ENCODE measurements around the gene FAM171A1.
"Not testable (repeated sequence)": the region's sequence is repeated elsewhere in the genome, so short reads cannot be mapped to it uniquely, and the experiment has no call there.

Gene FAM171A1

DNA sequence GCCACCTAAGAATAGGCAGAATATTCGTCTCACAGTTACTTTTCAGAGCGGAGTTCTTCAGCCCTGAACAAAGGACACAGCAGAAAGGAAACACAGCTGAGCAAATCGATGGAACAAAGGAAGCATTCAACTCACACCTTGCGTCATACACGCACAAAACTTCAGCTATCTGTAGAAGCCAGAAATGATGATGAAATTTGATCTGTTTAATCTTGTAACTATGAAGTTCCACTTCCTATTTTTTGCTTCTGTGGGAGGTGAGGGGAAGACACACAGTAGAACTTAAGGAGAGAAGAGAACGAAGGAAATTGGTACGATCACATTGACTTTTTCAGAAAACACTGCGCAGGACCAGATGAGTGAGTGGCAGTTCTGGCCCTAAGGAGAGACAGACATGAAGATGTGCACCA lies 26.2 kb downstream of the FAM171A1 start:
- DNase-seq (ENCODE audit: low read depth), result peak; percentile 87

- DNase-seq (ENCODE audit: low read depth), result no peak
Measured at GRCh38 chr10:15344256-15344875, 26.7 kb downstream of the FAM171A1 start.

- no peak for DNase-seq (ENCODE audit: low read depth)
Measured at GRCh38 chr10:15342970-15343369, 28.1 kb downstream of the FAM171A1 start.

GRCh38 chr10:15341502-15342128 lies 29.5 kb downstream of the FAM171A1 start:
- DNase-seq (ENCODE audit: low read depth), result no peak

- DNase-seq (ENCODE audit: low read depth), result no peak
Measured at GRCh38 chr10:15339892-15340291, 31.2 kb downstream of the FAM171A1 start.

DNA sequence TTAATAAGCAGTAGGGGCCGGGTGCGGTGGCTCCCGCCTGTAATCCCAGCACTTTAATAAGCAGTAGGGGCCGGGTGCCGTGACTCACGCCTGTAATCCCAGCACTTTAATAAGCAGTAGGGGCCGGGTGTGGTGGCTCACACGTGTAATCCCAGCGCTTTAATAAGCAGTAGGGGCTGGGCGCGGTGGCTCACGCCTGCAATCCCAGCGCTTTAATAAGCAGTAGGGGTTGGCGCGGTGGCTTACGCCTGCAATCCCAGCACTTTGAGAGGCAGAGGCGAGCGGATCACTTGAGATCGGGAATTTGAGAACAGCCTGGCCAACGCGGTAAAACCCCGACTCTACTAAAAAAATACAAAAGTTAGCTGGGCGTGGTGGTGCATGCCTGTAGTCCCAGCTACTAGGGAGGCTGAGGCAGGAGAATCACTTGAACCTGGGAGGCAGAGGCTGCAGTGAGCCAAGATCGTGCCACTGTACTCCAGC lies 33.6 kb downstream of the FAM171A1 start:
- not testable (repeated sequence) for DNase-seq (ENCODE audit: low read depth)

DNA sequence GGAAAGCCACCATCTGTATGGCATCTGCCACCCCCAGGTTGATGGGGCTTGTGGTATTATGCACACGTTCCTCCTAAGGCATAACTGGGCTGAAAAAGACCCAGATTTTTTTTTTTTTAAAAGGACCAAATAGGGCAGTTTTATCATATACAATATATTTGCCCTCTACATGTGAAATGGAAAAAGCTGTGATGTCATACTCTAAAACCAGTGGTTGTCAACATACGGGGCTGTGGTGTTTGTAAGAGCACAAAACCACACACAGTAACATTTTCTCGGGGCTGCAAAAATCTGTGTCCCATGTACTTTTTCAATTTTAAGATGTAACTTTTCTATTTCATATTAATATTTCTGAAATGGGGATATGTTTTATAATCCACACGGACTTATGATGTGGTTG lies 34.9 kb downstream of the FAM171A1 start:
- no peak for DNase-seq (ENCODE audit: low read depth)

DNA sequence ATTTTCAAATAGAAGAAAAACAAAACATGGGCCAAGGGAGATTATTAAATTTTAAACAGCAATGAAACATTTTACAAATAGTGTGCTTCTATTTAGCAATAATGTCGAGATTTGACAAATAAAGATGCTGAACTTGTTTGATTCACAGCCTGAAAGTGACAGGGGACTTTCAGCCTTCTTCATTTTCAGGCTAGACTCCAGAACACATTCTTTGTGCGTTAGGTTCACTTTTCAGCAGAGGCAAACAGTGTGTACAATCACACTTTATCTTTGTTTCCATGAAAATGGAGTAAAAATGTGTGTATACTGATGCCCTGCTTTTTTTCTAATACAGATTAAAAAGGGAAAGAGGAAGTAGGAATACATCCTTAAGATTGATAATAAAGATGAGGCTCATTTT lies 35.6 kb downstream of the FAM171A1 start:
- DNase-seq (ENCODE audit: low read depth), result peak; percentile 28

DNA sequence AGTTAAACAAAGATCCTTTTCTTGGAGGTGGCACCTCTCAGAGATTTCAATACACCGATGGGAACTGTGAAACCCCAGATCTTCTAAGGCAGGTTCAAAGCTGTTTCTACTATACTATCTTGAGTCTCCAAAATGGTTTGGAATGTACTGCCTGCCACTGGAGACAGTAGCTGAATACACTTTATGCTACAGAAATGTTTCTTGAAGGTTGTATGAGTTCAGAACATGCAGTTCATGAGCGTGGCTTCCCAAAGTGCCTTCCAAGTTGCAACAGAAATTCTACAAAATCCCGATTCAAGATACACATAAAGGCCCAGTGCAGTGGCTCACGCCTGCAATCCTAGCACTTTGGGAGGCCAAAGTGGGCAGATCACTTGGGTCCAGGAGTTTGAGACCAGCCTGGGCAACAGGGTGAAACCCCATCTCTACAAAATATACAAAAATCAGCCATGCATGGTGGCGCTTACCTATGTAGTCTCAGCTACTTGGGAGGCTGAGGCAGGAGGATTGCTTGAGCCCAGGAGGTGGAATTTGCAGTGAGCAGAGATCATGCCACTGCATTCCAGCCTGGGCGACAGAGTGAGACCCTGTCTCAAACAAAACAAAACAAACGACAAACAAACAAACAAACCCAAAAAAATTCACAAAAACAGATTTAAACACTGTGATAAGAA lies 36.3 kb downstream of the FAM171A1 start:
- DNase-seq (ENCODE audit: low read depth), result no peak

GRCh38 chr10:15333909-15334649 lies 37.0 kb downstream of the FAM171A1 start:
- no peak for DNase-seq (ENCODE audit: low read depth)

DNA sequence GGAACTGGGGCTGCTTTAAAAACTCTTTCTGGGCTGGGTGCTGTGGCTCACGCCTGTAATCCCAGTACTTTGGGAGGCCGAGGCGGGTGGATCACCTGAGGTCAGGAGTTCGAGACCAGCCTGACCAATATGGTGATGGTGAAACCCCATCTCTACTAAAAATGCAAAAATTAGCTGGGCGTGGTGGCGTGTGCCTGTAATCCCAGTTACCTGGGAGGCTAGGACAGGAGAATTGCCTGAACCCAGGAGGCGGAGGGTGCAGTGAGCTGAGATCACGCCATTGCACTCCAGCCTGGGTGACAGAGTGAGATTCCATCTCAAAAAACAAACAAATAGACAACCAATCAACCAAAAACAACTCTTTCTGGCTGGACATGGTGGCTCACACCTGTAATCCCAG lies 37.9 kb downstream of the FAM171A1 start:
- not testable (repeated sequence) for DNase-seq (ENCODE audit: low read depth)

GRCh38 chr10:15331461-15331860 lies 39.6 kb downstream of the FAM171A1 start:
- DNase-seq (ENCODE audit: low read depth), result no peak

- DNase-seq (ENCODE audit: low read depth), result no peak
Measured at GRCh38 chr10:15329437-15329836, 41.7 kb downstream of the FAM171A1 start.

- DNase-seq (ENCODE audit: low read depth), result no peak
Measured at GRCh38 chr10:15325944-15326284, 45.2 kb downstream of the FAM171A1 start.

GRCh38 chr10:15325243-15325943 lies 45.7 kb downstream of the FAM171A1 start:
- DNase-seq (ENCODE audit: low read depth), result peak; percentile 90

DNA sequence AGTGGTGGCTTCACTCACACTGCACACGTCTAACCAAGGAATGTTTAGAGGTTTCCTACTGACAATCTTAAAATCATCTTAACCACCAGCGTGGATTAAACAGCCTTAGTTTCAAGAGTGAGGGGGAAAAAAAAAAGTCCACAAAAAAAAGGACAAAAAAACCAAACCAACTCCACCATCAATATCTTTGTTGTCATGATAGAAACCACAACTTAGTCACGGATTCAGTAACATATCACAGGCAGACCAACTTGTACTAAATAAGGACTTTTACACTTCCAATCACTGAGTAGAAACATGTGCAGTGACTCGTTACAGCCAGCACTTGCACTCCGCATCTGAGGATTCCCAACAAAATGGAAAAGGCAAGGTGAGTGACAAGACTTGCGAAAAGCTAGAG lies 46.5 kb downstream of the FAM171A1 start:
- peak; percentile 27 for DNase-seq (ENCODE audit: low read depth)

GRCh38 chr10:15324113-15324512 lies 47.0 kb downstream of the FAM171A1 start:
- no peak for DNase-seq (ENCODE audit: low read depth)

GRCh38 chr10:15322356-15322755 lies 48.7 kb downstream of the FAM171A1 start:
- DNase-seq (ENCODE audit: low read depth), result no peak

DNA sequence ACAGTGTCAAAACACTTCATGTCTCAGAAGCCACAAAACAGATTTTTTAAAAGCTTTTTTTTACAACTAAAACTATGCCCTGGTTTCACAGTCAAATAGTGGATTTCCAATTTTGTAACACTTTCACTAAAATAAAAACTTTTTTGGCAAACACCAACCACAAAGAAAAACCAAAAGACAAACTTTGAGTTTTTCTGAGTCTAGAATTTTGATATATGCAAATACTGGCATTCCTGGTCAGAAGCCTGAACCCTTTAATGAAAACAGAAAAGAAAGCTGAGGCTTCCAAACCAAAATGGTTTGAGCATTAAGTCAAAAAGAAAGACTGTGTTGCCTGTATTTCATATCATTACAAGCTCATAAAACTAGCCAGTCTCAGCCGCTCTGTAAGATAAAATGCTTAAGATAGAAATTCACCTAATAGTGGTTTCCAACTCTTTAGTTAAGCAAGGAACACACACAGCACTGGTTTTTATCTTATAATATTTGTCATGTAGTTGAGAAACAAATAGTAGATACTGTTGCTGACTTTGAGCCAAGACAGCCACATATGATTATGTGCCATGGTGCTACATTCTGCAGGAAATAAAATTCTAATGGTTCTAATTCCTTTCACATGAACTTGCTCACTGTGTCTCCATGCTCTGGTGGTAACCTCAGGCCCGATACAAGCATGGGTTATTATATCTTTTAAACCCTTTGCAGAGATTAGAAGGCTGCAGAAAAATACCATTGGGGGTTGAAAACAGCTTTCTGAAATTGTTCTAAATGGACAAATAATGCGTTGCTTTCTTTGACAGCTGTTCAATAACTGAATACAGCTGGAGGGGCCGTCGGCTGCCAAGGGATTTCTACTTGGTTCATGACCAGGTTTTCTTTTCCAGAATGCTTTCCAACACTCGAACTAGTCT lies 49.4 kb downstream of the FAM171A1 start:
- peak; percentile 56 for DNase-seq (ENCODE audit: low read depth)

DNA sequence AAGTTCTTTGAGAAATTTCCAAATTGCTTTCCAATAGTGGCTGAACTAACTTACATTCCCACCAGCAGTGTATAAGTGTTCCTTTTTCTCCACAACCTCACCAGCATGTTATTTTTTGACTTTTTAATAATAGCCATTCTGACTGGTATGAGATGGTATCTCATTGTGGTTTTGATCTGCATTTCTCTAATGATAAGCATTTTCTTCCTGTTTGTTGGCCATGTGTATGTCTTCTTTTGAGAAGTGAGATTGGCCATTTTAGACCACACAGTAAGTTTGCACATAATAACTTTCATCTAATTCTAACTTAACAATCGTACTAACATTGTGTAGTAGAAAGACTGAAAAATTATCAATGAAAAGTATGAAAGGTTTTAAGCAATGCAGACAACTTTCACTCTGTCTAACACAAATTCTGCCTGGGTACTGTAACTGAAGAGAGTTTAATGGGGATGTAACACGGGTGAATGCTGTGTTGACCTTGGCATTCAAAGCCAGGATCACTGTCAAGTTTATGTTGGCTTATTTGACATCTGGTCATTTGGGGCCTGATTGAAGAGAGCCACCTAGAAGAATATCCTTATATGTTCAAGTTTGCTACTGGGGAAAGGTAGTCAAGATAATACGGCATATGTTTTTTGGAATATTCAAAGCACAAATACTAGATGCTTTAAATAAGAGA lies 50.4 kb downstream of the FAM171A1 start:
- DNase-seq (ENCODE audit: low read depth), result peak; percentile 27
